OCI-LY7 (cell line): ENCODE results near the gene CGNL1.

Experiments
- EZH2phosphoT487 ChIP-seq: fragments of 200-600 bp; sonication (generic); IDR thresholded peaks from 2 replicates; pipeline ENCODE4 v1.6.1; 2018; ENCODE audit warnings: low read depth, borderline replicate concordance, mild to moderate bottlenecking, mixed run types, antibody characterized with exemption, low read length, moderate library complexity, mixed read lengths
- TF ChIP-seq, protein P1 (sequence below): fragments of 200-600 bp; sonication (generic); conservative IDR thresholded peaks from 2 replicates; pipeline ENCODE4 v1.5.1; 2014; ENCODE audit warnings: mild to moderate bottlenecking, antibody characterized with exemption, low read length, moderate library complexity, mixed read lengths

DNA sequence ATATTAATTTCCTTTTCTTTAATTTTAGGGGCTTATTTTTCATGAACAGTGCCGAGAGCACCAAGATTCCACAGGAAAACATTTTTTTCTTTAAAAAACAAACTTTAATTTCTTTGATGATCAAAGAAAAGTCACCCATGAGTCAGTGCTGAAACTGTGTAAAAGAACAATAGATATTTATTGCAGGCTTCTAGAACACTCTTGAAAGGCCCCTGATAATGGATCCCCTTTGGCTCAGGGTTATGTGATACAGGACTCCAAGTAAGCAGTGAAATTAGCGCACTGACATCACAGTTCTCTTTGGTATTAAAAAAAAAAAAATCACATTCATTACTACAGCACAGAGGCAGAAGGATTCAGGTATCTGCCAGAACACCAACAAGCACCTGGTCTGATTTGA lies 149.3 kb downstream of the CGNL1 start:
- TF ChIP-seq, protein P1, sequence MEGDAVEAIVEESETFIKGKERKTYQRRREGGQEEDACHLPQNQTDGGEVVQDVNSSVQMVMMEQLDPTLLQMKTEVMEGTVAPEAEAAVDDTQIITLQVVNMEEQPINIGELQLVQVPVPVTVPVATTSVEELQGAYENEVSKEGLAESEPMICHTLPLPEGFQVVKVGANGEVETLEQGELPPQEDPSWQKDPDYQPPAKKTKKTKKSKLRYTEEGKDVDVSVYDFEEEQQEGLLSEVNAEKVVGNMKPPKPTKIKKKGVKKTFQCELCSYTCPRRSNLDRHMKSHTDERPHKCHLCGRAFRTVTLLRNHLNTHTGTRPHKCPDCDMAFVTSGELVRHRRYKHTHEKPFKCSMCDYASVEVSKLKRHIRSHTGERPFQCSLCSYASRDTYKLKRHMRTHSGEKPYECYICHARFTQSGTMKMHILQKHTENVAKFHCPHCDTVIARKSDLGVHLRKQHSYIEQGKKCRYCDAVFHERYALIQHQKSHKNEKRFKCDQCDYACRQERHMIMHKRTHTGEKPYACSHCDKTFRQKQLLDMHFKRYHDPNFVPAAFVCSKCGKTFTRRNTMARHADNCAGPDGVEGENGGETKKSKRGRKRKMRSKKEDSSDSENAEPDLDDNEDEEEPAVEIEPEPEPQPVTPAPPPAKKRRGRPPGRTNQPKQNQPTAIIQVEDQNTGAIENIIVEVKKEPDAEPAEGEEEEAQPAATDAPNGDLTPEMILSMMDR, result no peak
- no peak for TF ChIP-seq EZH2phosphoT487
